HepG2 (cell line): ENCODE data around the gene ABHD2. TPM values are rescaled to one million over a fixed set of nuclear protein-coding genes. Genes with fewer than 3 reads are reported as not detected.

ENCODE experiments used
- ATAC-seq: fragments of 200-7000 bp; cut with Tn5 transposase; 3 replicates; pipeline ENCODE4 v1.9.1; 2020; ENCODE audit warnings: mild to moderate bottlenecking, moderate library complexity
- BruUV-seq: library from RNA; stranded (reverse); fragments of 400-500 nt; replicated peaks from 2 replicates; lab custom pipeline; 2021; lab: Mats Ljungman, UMichigan
- CTCF ChIA-PET: fragments of 300-600 bp; formaldehyde crosslinking; extraction: SDS; loops from one replicate; lab custom pipeline; 2021; ENCODE audit warnings: low total read pairs, inconsistent platforms, low intra/inter-chr PET ratio; lab: Yijun Ruan, JAX
- POLR2A ChIA-PET: fragments of 350-600 bp; sonication (Branson Sonifier 250); formaldehyde crosslinking; loops from one replicate; lab custom pipeline; 2020; ENCODE audit warnings: antibody characterized with exemption, inconsistent platforms; lab: Yijun Ruan, JAX
- DNase-seq: peaks from one replicate; pipeline ENCODE4 v3.0.0-alpha.2; 2015; ENCODE audit warnings: low spot score
- FAIRE-seq: peaks from 3 replicates; lab custom pipeline; 2011; peaks lifted over from hg19 to GRCh38; lab: Jason Lieb, UNC
- H2AFZ ChIP-seq: one replicate; pipeline ENCODE4 v1.6.1; 2011; ENCODE audit warnings: low read length, inconsistent platforms
- H3K27ac ChIP-seq: fragments of 300-600 bp; 3 replicates; pipeline ENCODE4 v1.8.0; 2011; ENCODE audit warnings: mixed run types, mild to moderate bottlenecking, mixed read lengths, low read length, inconsistent platforms; ENCODE audit not compliant: insufficient read depth; ENCODE audit errors: extremely low read length
- H3K27me3 ChIP-seq, 2 experiments: fragments of 200-600 bp in 1 of 2; 2 replicates in 1 of 2; 3 replicates in 1 of 2; pipeline versions ENCODE4 v1.6.0 to v1.8.0; 2011; ENCODE audit warnings: low read length in 2 of 2, mild to moderate bottlenecking in 2 of 2, moderate library complexity in 2 of 2, inconsistent platforms in 1 of 2; ENCODE audit not compliant: insufficient read depth in 2 of 2, control insufficient read depth in 1 of 2
- H3K36me3 ChIP-seq, 2 experiments: fragments of 200-600 bp in 1 of 2; replicated peaks in 1 of 2; 2 replicates in 1 of 2; 3 replicates in 1 of 2; pipeline versions ENCODE4 v1.5.1 to v1.8.0; 2011; ENCODE audit warnings: low read length in 2 of 2, inconsistent platforms in 1 of 2; ENCODE audit not compliant: insufficient read depth in 2 of 2, control insufficient read depth in 1 of 2
- H3K4me1 ChIP-seq: 2 replicates; pipeline ENCODE4 v1.5.1; 2012; ENCODE audit warnings: low read length, inconsistent platforms; ENCODE audit not compliant: insufficient read depth
- H3K4me2 ChIP-seq: 2 replicates; pipeline ENCODE4 v1.6.0; 2011; ENCODE audit warnings: low read depth, low read length, inconsistent platforms
- H3K4me3 ChIP-seq, 3 experiments: fragments of 200-600 bp in 1 of 3; sonication (generic), shearing (Covaris generic) in 1 of 3; replicated peaks in 1 of 3; 2 replicates each; pipeline ENCODE4 v1.5.1; 2011 to 2016; ENCODE audit warnings: low read length in 3 of 3, inconsistent platforms in 2 of 3, low read depth in 2 of 3, mild to moderate bottlenecking in 2 of 3, control low read depth in 1 of 3, mixed read lengths in 1 of 3; ENCODE audit not compliant: insufficient read depth in 1 of 3
- H3K79me2 ChIP-seq: one replicate; pipeline ENCODE4 v1.6.1; 2011; ENCODE audit warnings: low read length, inconsistent platforms; ENCODE audit not compliant: insufficient read depth
- H3K9ac ChIP-seq: 2 replicates; pipeline ENCODE4 v1.6.0; 2011; ENCODE audit warnings: mild to moderate bottlenecking, low read depth, low read length, inconsistent platforms; ENCODE audit not compliant: insufficient read depth
- H3K9me3 ChIP-seq: 2 replicates; pipeline ENCODE4 v1.5.1; 2012; ENCODE audit warnings: mild to moderate bottlenecking, low read length
- H4K20me1 ChIP-seq: 2 replicates; pipeline ENCODE4 v1.6.0; 2011; ENCODE audit warnings: inconsistent platforms, mild to moderate bottlenecking, low read length, moderate library complexity; ENCODE audit not compliant: insufficient read depth
- EP300 ChIP-seq, 3 experiments: sonication (generic) in 1 of 3; formaldehyde crosslinking in 1 of 3; IDR thresholded peaks; 2 replicates each; pipeline versions ENCODE4 v1.5.1 to v1.6.1; 2011 to 2020; ENCODE audit warnings: low read depth in 2 of 3, low read length in 2 of 3, borderline replicate concordance in 1 of 3, improper control_type of control experiment in 1 of 3, mild to moderate bottlenecking in 1 of 3, missing genetic modification reagents in 1 of 3, moderate library complexity in 1 of 3
- FOSL2 ChIP-seq: sonication (generic); formaldehyde crosslinking; IDR thresholded peaks from 2 replicates; pipeline ENCODE4 v1.4.0; 2020; ENCODE audit warnings: missing genetic modification reagents
- ZNF878 ChIP-seq: sonication (generic); formaldehyde crosslinking; IDR thresholded peaks from 2 replicates; pipeline ENCODE4 v1.8.1; 2023; ENCODE audit warnings: mild to moderate bottlenecking, missing genetic modification reagents, moderate library complexity
- WGBS: methylation state at CpG from one replicate; pipeline ENCODE4 v1.1.6; 2017; ENCODE audit warnings: low lambda C conversion rate; 5-methylcytosine and 5-hydroxymethylcytosine counted together
- in situ Hi-C: cut with HindIII; loops from 2 replicates; pipeline ENCODE4 v1.10.0; 2017; ENCODE audit warnings: low pct_unique_long_range_greater_than_20kb; ENCODE audit not compliant: extremely low pct_ligation_motif_present
- intact Hi-C: fragments of 100-400 bp; cut with micrococcal nuclease; formaldehyde crosslinking; loops from one replicate; pipeline ENCODE4 v1.10.0; 2022; ENCODE audit not compliant: unreplicated experiment
- polyA plus RNA-seq, 8 experiments: library from polyadenylated mRNA; depleted of rRNA in 3 of 8; stranded (reverse) in 7 of 8; unstranded in 1 of 8; fragments of >200 nt; fragmentation: Illumina TruSeq in 4 of 8; extraction: Trizol in 4 of 8; gene quantifications; 2 replicates each; pipeline versions ENCODE4 v1.2.1 to v1.2.3, GENCODE V29; 2011 to 2016; ENCODE audit warnings: low read depth in 4 of 8, missing spikeins in 1 of 8, mixed read lengths in 1 of 8; ENCODE audit not compliant: insufficient read depth in 1 of 8
- total RNA-seq, 5 experiments: library from RNA; depleted of rRNA; stranded (reverse); fragments of >200 nt; fragmentation: Illumina TruSeq; extraction: Trizol; gene quantifications; 2 replicates each; pipeline ENCODE4 v1.2.3, GENCODE V29; 2016; ENCODE audit warnings: low read depth in 1 of 5
- TF ChIP-seq, protein P1 (sequence below): sonication (generic); formaldehyde crosslinking; IDR thresholded peaks from 2 replicates; pipeline ENCODE4 v1.5.0; 2020; ENCODE audit warnings: mild to moderate bottlenecking, missing genetic modification reagents
- TF ChIP-seq, protein P2 (sequence below): sonication (generic); formaldehyde crosslinking; IDR thresholded peaks from 2 replicates; pipeline ENCODE4 v1.4.0; 2020; ENCODE audit warnings: missing genetic modification reagents, borderline replicate concordance
- TF ChIP-seq, protein P3 (sequence below): sonication (generic); formaldehyde crosslinking; IDR thresholded peaks from 2 replicates; pipeline ENCODE4 v1.5.0; 2020; ENCODE audit warnings: mild to moderate bottlenecking, missing genetic modification reagents, borderline replicate concordance
- TF ChIP-seq, protein P4 (sequence below): sonication (generic); formaldehyde crosslinking; IDR thresholded peaks from 2 replicates; pipeline ENCODE4 v1.5.1; 2020; ENCODE audit warnings: missing genetic modification reagents, mild to moderate bottlenecking, borderline replicate concordance

The ABHD2 gene
- total and polyA plus RNA-seq, 2 of the 13 experiments (the other 11 are each of a cell fraction or from before 2014, with no cell fraction given), result 14.8 to 22.4 TPM

DNA sequence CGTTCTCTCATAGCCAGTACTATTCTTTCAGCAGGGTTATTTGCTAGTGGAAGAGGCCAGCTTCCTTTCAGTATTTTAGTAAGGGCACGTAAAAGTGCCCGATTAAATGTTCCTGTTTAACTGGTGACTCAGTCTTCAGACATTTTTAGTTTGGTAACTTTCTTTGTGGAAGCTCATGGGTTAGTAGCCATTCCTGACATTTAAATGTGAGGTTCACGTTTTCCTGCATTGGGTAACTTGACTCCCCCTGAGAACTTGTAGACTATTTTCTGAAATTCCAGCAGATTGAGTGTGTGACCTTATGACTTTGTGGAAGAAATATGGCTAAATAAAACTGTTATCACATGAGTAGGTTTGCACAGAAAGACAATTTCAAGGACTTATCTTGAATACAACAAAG, 16.9 kb downstream of the ABHD2 start:
- H3K36me3 ChIP-seq, result peaks cover 3 to 7% of the 10 kb centered on the region in 2 experiments; a peak in 2 of 5 replicates
- FAIRE-seq, result no peak
- no peaks in the 10 kb centered on the region for H3K27me3 ChIP-seq
- no peak overlapping the region for H2AFZ ChIP-seq
- DNase-seq, result peak; percentile 45
- H3K9me3 ChIP-seq, result no peaks in the 10 kb centered on the region
- H3K4me3 ChIP-seq, result no peak overlapping the region
- H3K27ac ChIP-seq, result no peak overlapping the region
- H3K4me2 ChIP-seq, result no peak overlapping the region
- no peak overlapping the region for H3K9ac ChIP-seq
- H3K79me2 ChIP-seq, result no peaks in the 10 kb centered on the region
- 48% methylated on average over 4 of the region's 4 CpGs for WGBS
- CTCF ChIA-PET, result no interaction called here
- TF ChIP-seq, protein P1, sequence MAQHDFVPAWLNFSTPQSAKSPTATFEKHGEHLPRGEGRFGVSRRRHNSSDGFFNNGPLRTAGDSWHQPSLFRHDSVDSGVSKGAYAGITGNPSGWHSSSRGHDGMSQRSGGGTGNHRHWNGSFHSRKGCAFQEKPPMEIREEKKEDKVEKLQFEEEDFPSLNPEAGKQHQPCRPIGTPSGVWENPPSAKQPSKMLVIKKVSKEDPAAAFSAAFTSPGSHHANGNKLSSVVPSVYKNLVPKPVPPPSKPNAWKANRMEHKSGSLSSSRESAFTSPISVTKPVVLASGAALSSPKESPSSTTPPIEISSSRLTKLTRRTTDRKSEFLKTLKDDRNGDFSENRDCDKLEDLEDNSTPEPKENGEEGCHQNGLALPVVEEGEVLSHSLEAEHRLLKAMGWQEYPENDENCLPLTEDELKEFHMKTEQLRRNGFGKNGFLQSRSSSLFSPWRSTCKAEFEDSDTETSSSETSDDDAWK, result no peak
- TF ChIP-seq, protein P2, sequence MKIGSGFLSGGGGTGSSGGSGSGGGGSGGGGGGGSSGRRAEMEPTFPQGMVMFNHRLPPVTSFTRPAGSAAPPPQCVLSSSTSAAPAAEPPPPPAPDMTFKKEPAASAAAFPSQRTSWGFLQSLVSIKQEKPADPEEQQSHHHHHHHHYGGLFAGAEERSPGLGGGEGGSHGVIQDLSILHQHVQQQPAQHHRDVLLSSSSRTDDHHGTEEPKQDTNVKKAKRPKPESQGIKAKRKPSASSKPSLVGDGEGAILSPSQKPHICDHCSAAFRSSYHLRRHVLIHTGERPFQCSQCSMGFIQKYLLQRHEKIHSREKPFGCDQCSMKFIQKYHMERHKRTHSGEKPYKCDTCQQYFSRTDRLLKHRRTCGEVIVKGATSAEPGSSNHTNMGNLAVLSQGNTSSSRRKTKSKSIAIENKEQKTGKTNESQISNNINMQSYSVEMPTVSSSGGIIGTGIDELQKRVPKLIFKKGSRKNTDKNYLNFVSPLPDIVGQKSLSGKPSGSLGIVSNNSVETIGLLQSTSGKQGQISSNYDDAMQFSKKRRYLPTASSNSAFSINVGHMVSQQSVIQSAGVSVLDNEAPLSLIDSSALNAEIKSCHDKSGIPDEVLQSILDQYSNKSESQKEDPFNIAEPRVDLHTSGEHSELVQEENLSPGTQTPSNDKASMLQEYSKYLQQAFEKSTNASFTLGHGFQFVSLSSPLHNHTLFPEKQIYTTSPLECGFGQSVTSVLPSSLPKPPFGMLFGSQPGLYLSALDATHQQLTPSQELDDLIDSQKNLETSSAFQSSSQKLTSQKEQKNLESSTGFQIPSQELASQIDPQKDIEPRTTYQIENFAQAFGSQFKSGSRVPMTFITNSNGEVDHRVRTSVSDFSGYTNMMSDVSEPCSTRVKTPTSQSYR (CRISPR knock-in tag), result no peak
- TF ChIP-seq, protein P3, sequence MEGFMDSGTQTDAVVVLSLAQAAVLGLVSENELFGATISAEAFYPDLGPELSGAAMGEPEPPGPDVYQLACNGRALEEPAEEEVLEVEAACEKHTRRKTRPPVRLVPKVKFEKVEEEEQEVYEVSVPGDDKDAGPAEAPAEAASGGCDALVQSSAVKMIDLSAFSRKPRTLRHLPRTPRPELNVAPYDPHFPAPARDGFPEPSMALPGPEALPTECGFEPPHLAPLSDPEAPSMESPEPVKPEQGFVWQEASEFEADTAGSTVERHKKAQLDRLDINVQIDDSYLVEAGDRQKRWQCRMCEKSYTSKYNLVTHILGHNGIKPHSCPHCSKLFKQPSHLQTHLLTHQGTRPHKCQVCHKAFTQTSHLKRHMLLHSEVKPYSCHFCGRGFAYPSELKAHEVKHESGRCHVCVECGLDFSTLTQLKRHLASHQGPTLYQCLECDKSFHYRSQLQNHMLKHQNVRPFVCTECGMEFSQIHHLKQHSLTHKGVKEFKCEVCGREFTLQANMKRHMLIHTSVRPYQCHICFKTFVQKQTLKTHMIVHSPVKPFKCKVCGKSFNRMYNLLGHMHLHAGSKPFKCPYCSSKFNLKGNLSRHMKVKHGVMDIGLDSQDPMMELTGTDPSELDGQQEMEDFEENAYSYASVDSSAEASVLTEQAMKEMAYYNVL (CRISPR knock-in tag), result no peak
- TF ChIP-seq, protein P4, sequence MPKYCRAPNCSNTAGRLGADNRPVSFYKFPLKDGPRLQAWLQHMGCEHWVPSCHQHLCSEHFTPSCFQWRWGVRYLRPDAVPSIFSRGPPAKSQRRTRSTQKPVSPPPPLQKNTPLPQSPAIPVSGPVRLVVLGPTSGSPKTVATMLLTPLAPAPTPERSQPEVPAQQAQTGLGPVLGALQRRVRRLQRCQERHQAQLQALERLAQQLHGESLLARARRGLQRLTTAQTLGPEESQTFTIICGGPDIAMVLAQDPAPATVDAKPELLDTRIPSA (CRISPR knock-in tag), result no peak
- TF ChIP-seq FOSL2, result peak; percentile 45; the same call in 1 of the 2 replicates
- peak in 1 of 2 experiments; percentile 11; a peak in 1 of 4 replicates for TF ChIP-seq EP300 (IDR thresholded peaks at IDR 0.05; ENCODE audit: low read depth in 2 of 2, low read length in 2 of 2)
- no peak for TF ChIP-seq EP300 (CRISPR knock-in tag; IDR thresholded peaks at IDR 0.05; ENCODE audit: borderline replicate concordance)
- TF ChIP-seq ZNF878 (CRISPR knock-in tag), result no peak
- ATAC-seq, result no peak
- H4K20me1 ChIP-seq, result no peaks in the 10 kb centered on the region
- POLR2A ChIA-PET, result interaction anchor here (1.0 to 1.5 kb wide), 3 partner anchors 17 to 28 kb away, joined by 3 to 7 read pairs (median 4); partner anchors contain the start of gene ABHD2
- intact Hi-C loops (no loop called here), in situ Hi-C loops (no loop called here)
- peaks cover 60% of the 10 kb centered on the region for H3K4me1 ChIP-seq
- no TSS peak for BruUV-seq
